ENCODE data around the gene DDAH1.

Gene DDAH1

GRCh38 chr1:85459290-85459689 is 5.7 kb downstream of the DDAH1 start:
- CTCF ChIA-PET = no interaction called here
- POLR2A ChIA-PET (ENCODE audit: low non-redundant PET) = no interaction called here
- DNase-seq (ENCODE audit: low spot score) = no peak
- TF ChIP-seq CTCF (conservative IDR thresholded peaks at IDR 0.05; ENCODE audit: low read depth) = no peak
- no peak overlapping the region for H3K27ac ChIP-seq

DNA sequence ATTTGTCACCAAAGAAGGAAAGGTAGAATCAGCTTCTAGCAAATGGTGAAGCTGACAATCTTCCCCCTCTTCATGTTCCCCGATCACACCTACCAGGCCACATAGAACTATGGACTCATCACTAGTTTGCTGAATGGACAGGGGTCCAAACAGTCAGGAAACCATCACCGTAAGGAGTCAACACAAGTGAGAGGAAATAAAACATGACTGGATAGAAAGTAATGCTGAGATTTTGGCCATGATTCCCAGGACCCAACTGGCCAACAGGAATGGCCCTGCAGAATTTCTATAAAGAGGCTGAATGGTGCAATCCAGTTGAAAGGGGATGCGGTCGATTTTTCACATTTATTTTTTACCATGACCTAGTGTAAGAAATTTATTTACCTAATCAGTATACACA is 10.7 kb downstream of the DDAH1 start:
- no peak for TF ChIP-seq CTCF (conservative IDR thresholded peaks at IDR 0.05; ENCODE audit: low read depth)
- H3K27ac ChIP-seq = no peak overlapping the region
- ChIA-PET CTCF (no interaction called here), POLR2A (ENCODE audit: low non-redundant PET) (no interaction called here)
- no peak for DNase-seq (ENCODE audit: low spot score)

DNA sequence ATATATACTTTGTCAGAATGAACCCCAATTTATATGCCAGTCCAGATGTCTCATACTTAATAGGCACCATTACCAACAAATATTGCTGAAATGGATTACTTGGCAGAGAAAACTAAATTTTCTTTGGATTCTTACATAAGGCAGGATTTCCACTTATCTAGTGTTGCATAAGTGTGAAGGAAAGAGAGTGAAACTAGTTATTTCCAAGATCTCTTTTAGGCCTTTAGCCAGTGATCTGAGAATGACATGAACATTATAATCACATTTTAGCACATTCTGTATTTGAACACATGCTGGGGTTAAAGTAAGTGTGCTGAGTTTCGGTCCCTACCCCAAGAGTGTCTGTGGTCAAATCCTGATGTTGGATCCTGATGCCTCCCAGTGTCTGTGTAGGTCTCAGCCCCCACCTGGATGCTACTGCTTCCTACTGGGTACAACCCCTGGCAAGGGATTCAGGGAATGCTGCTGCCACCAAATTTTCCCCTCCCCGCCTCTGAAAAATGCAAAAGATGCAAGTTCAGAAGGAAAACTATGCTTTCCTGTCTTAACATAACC is 11.2 kb downstream of the DDAH1 start:
- H3K27ac ChIP-seq = no peak overlapping the region
- no peak for DNase-seq (ENCODE audit: low spot score)
- POLR2A ChIA-PET (ENCODE audit: low non-redundant PET) = no interaction called here
- CTCF ChIA-PET = no interaction called here
- TF ChIP-seq CTCF (conservative IDR thresholded peaks at IDR 0.05; ENCODE audit: low read depth) = no peak

GRCh38 chr1:85452948-85453347 is 12.0 kb downstream of the DDAH1 start:
- ChIA-PET CTCF (interaction anchor here (0.9 kb wide), 1 partner anchor 129 kb away, joined by 5 read pairs; no protein-coding TSS in a partner anchor), POLR2A (ENCODE audit: low non-redundant PET) (no interaction called here)
- DNase-seq (ENCODE audit: low spot score) = no peak
- no peak overlapping the region for H3K27ac ChIP-seq
- TF ChIP-seq CTCF (conservative IDR thresholded peaks at IDR 0.05; ENCODE audit: low read depth) = no peak

DNA sequence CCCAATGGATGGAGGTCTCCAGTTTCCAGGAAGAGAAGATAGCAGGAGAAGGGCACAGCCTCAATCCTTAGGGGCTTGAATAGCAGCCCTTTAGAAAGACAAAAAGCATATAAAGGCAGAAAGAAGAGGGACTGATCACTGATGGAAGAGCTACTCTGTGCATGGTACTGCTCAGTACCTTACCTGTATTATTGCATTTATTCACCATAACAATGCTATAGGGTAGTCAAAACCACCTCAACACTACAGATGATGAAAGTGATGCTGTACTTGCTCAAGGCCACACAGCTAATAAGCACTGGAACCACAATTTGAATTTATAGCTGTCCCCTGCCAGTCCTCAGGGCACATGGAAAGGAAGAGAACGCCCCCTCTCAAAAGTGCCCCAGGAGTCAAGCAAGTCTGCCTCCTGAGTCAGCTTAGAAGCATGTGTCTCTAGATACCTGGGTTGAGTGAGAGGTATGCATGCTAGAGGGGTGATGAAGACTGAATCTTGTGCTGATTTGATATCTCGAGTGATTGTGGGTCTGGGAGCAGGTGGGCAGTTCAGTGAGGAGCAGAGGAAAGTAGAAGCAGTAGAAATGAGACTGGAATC is 13.6 kb downstream of the DDAH1 start:
- no peak overlapping the region for H3K27ac ChIP-seq
- peak; percentile 31 for DNase-seq (ENCODE audit: low spot score)
- ChIA-PET CTCF (no interaction called here), POLR2A (ENCODE audit: low non-redundant PET) (interaction anchor here (1.4 kb wide), 1 partner anchor 14 kb away, joined by 4 read pairs; the partner anchor contains the start of gene DDAH1)
- no peak for TF ChIP-seq CTCF (conservative IDR thresholded peaks at IDR 0.05; ENCODE audit: low read depth)

DNA sequence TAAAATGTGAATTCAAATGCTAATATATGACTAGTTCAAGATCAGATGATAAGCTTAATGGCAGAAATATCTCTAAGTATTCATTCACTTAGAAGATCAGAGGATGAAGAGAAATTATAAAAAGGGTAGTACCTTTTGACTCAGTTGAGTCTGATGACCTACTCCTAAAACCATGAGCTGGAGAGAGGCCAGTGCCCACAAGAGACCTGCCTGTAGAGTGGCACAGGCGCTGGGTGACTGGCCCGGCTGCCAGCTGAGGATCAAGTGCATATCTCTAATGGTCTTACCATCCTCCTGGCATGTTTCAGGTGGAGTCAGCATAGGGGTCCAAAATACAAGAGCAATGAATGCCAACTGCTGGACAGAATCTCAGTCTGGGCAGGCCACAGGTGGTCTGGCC is 14.1 kb downstream of the DDAH1 start:
- no peak overlapping the region for H3K27ac ChIP-seq
- ChIA-PET CTCF (no interaction called here), POLR2A (ENCODE audit: low non-redundant PET) (interaction anchor here (1.4 kb wide), 1 partner anchor 15 kb away, joined by 4 read pairs; the partner anchor contains the start of gene DDAH1)
- no peak for DNase-seq (ENCODE audit: low spot score)
- no peak for TF ChIP-seq CTCF (conservative IDR thresholded peaks at IDR 0.05; ENCODE audit: low read depth)

Measured in RWPE1 (cell line).